ENCODE data around the gene NTM.

Gene NTM

DNA sequence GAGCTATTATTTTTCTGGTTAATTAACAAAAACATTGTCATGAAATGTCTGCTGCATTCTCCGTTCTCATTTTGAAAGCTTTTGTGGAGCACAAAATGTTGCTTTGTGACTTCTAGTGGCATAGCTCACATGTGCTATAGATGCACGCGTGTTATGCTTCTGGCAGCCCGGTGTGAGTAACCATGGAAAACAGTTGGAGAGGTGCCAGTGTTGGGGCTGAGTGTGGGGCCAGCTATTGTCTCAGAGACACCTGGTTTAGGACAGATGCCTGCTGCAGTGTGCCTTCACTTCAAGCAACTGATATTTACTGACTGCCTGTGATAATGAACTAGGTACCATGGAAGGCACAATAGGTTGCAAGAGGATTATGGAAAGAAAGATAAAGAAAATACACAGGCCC lies 760.6 kb downstream of the NTM start:
- DNase-seq: no peak

DNA sequence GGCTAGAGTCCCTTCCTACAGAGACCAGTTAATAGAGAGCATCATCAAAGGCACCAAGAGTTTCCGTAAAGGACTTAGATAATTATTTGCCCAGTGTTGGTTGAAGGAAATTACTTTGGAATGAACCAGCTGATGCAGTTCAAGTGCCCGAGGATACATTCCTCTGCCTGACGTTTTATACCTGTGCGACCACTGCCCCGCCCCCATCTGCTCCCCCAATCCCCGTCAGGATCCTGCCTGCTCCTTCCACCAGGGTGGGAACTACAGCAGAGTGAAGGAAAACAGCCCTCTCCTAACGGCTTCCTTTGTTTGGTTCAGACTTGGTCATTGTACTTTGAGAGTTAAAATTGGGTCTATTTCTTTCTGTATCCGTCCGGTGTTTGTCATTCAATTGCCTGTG lies 761.5 kb downstream of the NTM start:
- no peak for DNase-seq

DNA sequence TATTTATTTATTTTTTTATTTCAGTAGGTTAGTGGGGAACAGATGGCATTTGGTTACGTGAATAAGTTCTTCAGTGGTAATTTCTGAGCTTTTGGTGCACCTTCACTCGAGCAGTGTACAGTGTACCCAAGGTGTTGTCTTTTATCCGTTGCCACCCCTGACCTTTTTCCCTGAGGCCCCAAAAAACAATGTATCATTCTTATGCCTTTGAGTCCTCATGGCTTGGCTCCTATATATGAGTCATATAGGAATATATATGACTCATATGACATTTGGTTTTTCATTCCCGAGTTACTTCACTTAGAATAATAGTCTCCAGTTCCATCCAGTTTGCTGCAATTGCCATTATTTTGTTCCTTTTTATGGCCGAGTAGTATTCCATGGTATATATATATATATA lies 763.9 kb downstream of the NTM start:
- DNase-seq: no peak

- DNase-seq: no peak
Measured at GRCh38 chr11:132137289-132137980, 767.0 kb downstream of the NTM start.

GRCh38 chr11:132137981-132138313 lies 767.5 kb downstream of the NTM start:
- DNase-seq: no peak

DNA sequence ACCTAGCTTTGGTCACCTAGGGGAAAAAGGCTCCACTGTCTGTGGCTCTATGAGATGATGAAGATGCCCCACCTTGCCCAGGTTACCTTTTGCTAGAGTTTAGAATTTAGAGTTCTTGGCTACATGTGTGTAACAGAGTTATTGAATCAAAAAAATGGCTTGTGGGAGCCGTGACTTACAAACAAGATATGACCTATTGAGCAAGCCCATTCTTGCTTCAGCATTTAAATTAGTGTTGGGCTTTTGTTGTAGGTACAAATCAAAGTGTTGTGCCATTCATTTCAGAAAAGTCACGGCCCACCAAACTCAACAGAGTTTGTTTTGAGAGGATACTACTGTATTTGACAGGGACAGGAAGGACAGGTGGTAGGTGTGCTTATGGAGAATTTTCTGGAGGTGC lies 768.8 kb downstream of the NTM start:
- DNase-seq: no peak

DNA sequence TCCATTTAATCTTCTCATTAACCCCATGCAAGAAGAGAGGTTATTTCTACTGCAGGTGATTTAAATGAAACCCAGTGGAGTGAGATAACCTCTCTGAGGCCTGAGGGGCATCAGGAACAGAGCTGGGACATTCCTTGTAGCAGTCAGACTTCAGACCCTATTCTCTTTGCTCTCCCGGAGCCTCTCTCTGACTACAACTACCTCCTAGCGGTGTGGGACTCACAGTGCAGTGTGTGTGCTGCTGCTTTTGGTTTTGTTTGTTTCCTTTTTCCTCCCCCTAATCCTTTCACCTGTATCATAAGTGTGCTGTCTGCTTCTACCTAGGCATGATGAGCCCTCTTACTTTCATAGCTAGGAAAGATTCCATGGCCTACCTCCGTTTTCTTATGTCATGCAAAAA lies 769.6 kb downstream of the NTM start:
- no peak for DNase-seq

DNA sequence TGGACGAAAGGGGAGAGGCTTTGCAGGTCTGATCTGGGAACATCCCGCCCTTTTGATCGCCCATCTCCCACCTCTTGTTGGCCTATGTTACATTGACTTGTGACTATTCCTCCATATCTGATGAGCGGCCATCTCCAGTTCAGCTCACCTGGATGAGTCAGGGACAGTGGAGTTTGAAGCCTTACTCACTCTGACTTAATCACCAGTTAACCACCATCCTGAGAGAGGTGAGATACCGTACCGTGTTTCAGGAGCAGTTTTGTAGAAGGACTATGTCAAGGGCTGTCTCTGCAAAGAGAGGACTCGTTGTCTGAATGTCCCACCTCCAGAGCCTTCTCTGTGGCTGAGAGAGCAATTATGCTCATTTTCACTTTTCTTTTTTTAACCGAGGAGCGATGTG lies 771.7 kb downstream of the NTM start:
- no peak for DNase-seq

GRCh38 chr11:132142554-132142953 lies 772.1 kb downstream of the NTM start:
- DNase-seq: no peak

DNA sequence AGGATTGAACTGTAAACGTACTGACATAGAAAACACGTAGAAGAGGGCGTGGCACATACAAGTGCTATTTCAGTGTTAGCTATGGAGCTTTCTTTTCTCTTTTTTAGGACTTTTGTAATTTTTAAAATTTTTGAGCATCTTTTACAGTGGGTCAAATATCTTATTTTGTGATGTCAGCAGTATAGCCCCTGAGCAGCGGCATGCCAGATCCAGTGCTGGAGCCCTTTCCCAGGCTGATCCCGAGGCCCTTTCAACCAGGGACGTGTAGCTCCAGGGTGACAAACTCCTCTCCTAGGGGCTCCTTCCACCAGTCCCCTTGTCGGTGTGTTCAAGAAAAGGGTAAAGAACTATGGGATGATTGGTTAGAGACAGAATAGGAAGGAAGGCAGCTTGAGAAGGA lies 777.0 kb downstream of the NTM start:
- DNase-seq: no peak

DNA sequence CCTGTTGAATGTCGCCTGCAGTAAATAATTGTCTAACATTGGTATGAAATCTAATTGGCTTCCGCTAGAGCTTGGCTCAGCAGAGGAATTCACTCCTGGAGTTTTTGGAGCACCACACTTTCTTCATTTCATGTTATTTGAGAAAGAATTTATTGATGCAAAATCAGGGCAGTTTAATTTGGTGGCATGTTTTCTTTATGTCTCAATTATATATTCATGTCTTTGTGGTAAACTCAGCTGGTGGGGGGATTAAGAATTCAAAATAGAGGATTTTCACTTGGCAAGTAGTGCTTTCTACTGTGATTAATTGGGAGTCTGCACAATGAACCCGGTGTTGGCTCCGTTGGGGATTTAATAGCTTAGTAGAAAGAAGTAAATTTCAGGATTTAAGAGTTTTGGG lies 784.4 kb downstream of the NTM start:
- DNase-seq: no peak

- DNase-seq: peak; percentile 8
Measured at GRCh38 chr11:132158091-132158490, 787.7 kb downstream of the NTM start.

GRCh38 chr11:132158696-132159095 lies 788.3 kb downstream of the NTM start:
- no peak for DNase-seq

DNA sequence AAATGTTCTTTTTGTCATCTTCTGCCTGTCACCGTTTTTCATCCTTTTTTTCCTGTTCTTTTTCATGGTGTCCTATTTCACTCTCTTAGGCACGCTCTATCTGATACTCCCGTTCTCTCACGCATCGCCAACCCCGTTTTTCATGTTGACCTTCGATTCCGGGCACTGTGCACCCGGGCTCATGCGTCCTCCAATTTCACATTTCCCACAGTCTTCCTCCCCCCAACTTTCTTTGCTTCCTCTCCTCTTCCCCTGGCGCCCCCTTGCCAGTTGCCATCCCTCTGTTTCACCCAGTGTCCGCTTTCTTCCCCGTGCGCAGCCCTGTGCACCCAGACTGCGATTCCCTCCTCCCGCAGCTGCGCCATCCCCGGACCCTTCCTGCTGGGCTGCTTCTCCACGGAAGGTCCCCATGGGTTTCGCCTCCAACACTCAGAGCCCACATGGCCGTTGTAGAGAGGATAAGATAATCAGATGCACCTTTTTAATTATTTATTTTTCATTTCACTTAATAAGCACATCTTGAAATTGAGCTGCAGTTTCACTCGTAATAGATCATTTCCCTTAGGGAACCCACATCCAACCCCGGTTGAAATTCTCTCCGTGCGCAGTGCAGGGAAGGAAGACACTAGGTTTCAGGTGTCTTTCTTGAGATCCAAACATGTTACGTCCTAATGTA lies 791.1 kb downstream of the NTM start:
- no peak for DNase-seq

DNA sequence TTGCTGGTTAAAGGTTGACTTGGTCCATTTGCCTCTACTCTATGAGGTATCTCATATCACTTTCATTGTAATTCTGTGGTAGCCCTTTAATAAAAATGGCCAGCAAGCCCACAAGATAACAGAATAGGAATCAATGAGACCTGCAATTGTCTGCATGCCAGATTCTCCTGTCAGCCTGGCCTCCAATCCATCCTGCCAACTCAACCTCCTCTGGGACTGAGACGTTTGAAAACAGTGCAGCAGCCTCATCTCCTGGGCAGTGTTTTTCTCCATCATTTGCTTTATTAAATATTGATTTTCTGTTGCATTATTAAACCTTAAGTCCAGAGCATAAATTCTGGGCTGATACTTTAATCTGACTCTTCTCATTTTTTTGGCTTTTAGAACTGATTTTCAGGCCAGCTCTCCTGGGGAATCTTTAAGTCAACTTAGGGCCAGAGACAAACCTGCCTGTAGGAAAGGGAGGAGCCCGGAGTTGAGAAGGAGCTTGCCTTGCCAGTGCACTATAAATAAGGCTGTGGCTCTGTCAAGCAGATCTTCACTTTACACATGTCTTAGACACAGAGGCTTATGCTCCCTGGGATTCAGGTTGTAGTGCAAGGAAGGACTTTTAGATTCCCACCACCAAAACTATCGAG lies 798.0 kb downstream of the NTM start:
- DNase-seq: no peak

- DNase-seq: no peak
Measured at GRCh38 chr11:132171031-132171430, 800.6 kb downstream of the NTM start.

GRCh38 chr11:132174362-132175255 lies 804.2 kb downstream of the NTM start:
- DNase-seq: no peak

DNA sequence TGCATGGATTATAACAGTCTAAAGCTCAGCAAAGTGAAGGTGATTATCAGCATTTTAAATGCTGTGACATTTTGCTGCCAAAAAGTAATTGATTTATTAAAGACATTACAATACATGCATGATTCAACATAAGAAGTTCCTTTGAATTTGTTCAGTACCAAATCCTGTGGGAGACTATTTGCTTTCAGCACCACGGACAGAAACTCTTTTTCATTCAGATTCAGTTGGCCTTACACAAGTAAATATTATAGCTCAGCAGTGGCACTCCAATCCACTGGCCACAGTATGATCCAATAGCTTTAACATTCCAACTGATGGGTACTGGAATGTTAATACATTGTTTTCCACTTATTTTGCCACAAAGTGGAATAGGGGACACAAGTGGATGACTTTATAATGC lies 806.7 kb downstream of the NTM start:
- peak; percentile 1 for DNase-seq

DNA sequence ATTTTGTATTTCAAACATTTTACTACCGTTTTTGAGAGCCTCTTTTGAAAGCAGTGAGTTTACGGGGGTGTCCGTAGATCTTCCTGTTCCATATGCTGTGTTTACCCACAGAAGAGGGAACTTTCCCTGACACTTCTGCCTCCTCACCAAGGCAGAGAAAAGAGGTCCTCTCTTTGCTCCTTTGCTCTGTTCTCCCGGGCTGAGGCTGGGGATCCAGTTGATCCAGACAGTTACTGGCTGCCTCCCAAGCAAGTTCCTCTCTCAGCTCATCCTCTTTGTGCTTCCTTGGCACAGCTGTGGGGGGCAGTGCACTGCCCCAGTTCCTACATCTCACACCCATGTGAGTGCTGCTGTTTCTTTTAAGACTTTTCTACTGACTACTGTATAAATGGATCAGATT lies 813.7 kb downstream of the NTM start:
- no peak for DNase-seq

GRCh38 chr11:132185726-132186592 lies 815.5 kb downstream of the NTM start:
- DNase-seq: no peak

DNA sequence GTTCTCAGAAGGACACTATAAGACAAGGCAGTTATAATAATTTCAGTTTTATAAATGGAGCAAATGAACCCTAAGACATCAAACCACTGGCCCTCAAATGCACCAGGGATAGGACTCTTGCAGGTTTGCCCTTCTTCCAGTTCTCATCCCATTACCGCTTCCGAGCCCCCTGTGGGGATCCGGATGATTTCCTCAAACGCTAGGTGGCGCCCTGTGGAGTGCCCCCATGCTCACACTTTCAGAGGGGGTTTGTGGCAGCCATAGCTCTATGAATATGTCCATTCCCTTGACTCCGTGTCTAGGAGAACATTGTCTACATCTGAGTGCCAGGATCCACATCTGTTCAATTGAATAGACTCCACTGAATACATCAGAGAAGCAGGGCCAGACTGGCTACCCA lies 816.3 kb downstream of the NTM start:
- DNase-seq: no peak

GRCh38 chr11:132187386-132187785 lies 817.0 kb downstream of the NTM start:
- no peak for DNase-seq

DNA sequence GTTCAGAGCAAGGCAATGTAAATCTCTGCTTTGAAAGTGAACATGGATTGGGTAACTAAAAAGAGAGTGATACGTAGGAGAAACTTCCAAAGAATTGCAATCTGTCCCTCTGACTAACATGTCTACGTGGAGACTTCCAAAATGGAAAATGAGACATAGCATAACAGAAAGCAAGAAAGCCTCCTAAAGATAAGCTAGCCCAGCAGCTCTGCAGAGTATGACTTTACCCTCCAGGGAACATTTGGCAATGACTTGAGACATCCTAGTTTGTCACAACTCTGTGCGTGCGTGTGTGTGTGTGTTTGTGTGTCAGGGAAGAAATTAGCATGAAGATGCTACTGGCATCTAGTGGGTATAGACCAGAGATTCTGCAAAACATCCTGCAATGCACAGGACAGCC lies 817.4 kb downstream of the NTM start:
- no peak for DNase-seq
